Caco-2 (cell line): ENCODE measurements around the gene LRP1B. TPM values are rescaled to one million over a fixed set of nuclear protein-coding genes. Genes with fewer than 3 reads are reported as not detected.

Experiments
- BruUV-seq: library from RNA; stranded (reverse); fragments of 400-500 nt; replicated peaks from 2 replicates; lab custom pipeline; 2021; lab: Mats Ljungman, UMichigan
- CTCF ChIA-PET: fragments of 300-600 bp; sonication (Branson Sonifier 250); formaldehyde crosslinking; loops from one replicate; lab custom pipeline; 2022; ENCODE audit warnings: antibody characterized with exemption; lab: Charles Lee
- POLR2A ChIA-PET: fragments of 300-600 bp; sonication (Branson Sonifier 250); formaldehyde crosslinking; loops from one replicate; lab custom pipeline; 2022; ENCODE audit warnings: antibody characterized with exemption; lab: Charles Lee
- DNase-seq, 2 experiments: peaks; one replicate each; pipeline versions ENCODE4 v3.0.0 to v3.0.0-alpha.2; 2020 to 2022
- H3K27me3 ChIP-seq: replicated peaks from 2 replicates; pipeline ENCODE4 v1.6.0; 2011; ENCODE audit warnings: low read length; ENCODE audit not compliant: control insufficient read depth, insufficient read depth
- H3K36me3 ChIP-seq: 2 replicates; pipeline ENCODE4 v1.5.1; 2011; ENCODE audit warnings: low read length; ENCODE audit not compliant: control insufficient read depth, insufficient read depth
- H3K4me1 ChIP-seq: fragments of 250-450 bp; sonication (Bioruptor Pico); 2 replicates; pipeline ENCODE4 v1.5.1; 2020; ENCODE audit warnings: mild to moderate bottlenecking
- H3K4me3 ChIP-seq: 2 replicates; pipeline ENCODE4 v1.5.1; 2011; ENCODE audit warnings: low read depth, mild to moderate bottlenecking, control low read depth, low read length
- H3K9me3 ChIP-seq: fragments of 250-450 bp; sonication (Bioruptor Pico); 2 replicates; pipeline ENCODE4 v1.5.1; 2020; ENCODE audit warnings: mild to moderate bottlenecking, moderate library complexity
- H3K27ac Mint-ChIP-seq: one replicate; pipeline ENCODE4 v1.8.0; 2022; ENCODE audit warnings: mixed read lengths; ENCODE audit not compliant: unreplicated experiment
- H3K27me3 Mint-ChIP-seq: one replicate; pipeline ENCODE4 v1.8.0; 2022; ENCODE audit warnings: mixed read lengths; ENCODE audit not compliant: insufficient read depth, unreplicated experiment
- H3K36me3 Mint-ChIP-seq: one replicate; pipeline ENCODE4 v1.8.0; 2022; ENCODE audit warnings: mild to moderate bottlenecking, mixed read lengths; ENCODE audit not compliant: insufficient read depth, unreplicated experiment
- H3K4me1 Mint-ChIP-seq: one replicate; pipeline ENCODE4 v1.8.0; 2022; ENCODE audit warnings: low read depth, mixed read lengths; ENCODE audit not compliant: unreplicated experiment
- H3K4me3 Mint-ChIP-seq: one replicate; pipeline ENCODE4 v1.8.0; 2022; ENCODE audit warnings: mild to moderate bottlenecking, moderate library complexity, mixed read lengths; ENCODE audit not compliant: unreplicated experiment
- H3K9me3 Mint-ChIP-seq: one replicate; pipeline ENCODE4 v1.8.0; 2022; ENCODE audit warnings: mixed read lengths; ENCODE audit not compliant: unreplicated experiment
- intact Hi-C: fragments of 100-400 bp; cut with micrococcal nuclease; formaldehyde crosslinking; loops from one replicate; pipeline ENCODE4 v1.10.0; 2022; ENCODE audit not compliant: unreplicated experiment
- total RNA-seq: library from RNA; stranded (reverse); gene quantifications from 2 replicates; pipeline ENCODE4 v1.2.3, GENCODE V29; 2022
- TF ChIP-seq, protein P1 (sequence below), 2 experiments: fragments of 200-600 bp in 1 of 2; IDR thresholded peaks; 1 replicate in 1 of 2; 2 replicates in 1 of 2; pipeline versions ENCODE4 v1.5.1 to v1.8.0; 2011 to 2022; ENCODE audit warnings: antibody characterized with exemption in 1 of 2, control low read depth in 1 of 2, inconsistent platforms in 1 of 2, low read depth in 1 of 2, low read length in 1 of 2, mild to moderate bottlenecking in 1 of 2, moderate library complexity in 1 of 2; ENCODE audit not compliant: insufficient read depth in 1 of 2, severe bottlenecking in 1 of 2, unreplicated experiment in 1 of 2

Gene LRP1B
- total RNA-seq, 1 experiment from 2014 or later: not detected

GRCh38 chr2:142030735-142031134 is 100.1 kb downstream of the LRP1B start:
- intact Hi-C loops: no loop called here
- H3K4me3 ChIP-seq: no peak overlapping the region
- Mint-ChIP-seq H3K9me3 (no peaks in the 10 kb centered on the region), H3K4me1 (no peaks in the 10 kb centered on the region), H3K36me3 (no peaks in the 10 kb centered on the region), H3K4me3 (no peak overlapping the region), H3K27me3 (peaks cover 6% of the 10 kb centered on the region), H3K27ac (no peak overlapping the region)
- ChIA-PET CTCF (no interaction called here), POLR2A (no interaction called here)
- no peaks in the 10 kb centered on the region for H3K4me1 ChIP-seq
- H3K27me3 ChIP-seq: no peaks in the 10 kb centered on the region
- no TSS peak for BruUV-seq
- H3K36me3 ChIP-seq: no peaks in the 10 kb centered on the region
- TF ChIP-seq, protein P1, sequence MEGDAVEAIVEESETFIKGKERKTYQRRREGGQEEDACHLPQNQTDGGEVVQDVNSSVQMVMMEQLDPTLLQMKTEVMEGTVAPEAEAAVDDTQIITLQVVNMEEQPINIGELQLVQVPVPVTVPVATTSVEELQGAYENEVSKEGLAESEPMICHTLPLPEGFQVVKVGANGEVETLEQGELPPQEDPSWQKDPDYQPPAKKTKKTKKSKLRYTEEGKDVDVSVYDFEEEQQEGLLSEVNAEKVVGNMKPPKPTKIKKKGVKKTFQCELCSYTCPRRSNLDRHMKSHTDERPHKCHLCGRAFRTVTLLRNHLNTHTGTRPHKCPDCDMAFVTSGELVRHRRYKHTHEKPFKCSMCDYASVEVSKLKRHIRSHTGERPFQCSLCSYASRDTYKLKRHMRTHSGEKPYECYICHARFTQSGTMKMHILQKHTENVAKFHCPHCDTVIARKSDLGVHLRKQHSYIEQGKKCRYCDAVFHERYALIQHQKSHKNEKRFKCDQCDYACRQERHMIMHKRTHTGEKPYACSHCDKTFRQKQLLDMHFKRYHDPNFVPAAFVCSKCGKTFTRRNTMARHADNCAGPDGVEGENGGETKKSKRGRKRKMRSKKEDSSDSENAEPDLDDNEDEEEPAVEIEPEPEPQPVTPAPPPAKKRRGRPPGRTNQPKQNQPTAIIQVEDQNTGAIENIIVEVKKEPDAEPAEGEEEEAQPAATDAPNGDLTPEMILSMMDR (IDR thresholded peaks at IDR 0.05; ENCODE audit: insufficient read depth in 1 of 2, low read depth in 1 of 2, low read length in 1 of 2, severe bottlenecking in 1 of 2, unreplicated experiment in 1 of 2): no peak
- no peaks in the 10 kb centered on the region for H3K9me3 ChIP-seq
- DNase-seq: no peak

GRCh38 chr2:142029974-142030373 is 100.8 kb downstream of the LRP1B start:
- Histone ChIP-seq H3K27me3 (no peaks in the 10 kb centered on the region), H3K4me1 (no peaks in the 10 kb centered on the region), H3K4me3 (no peak overlapping the region), H3K9me3 (no peaks in the 10 kb centered on the region), H3K36me3 (no peaks in the 10 kb centered on the region)
- ChIA-PET POLR2A (no interaction called here), CTCF (no interaction called here)
- Mint-ChIP-seq H3K9me3 (no peaks in the 10 kb centered on the region), H3K36me3 (no peaks in the 10 kb centered on the region), H3K27me3 (peaks cover 6% of the 10 kb centered on the region), H3K27ac (no peak overlapping the region), H3K4me1 (no peaks in the 10 kb centered on the region), H3K4me3 (no peak overlapping the region)
- TF ChIP-seq, protein P1 (IDR thresholded peaks at IDR 0.05; ENCODE audit: insufficient read depth in 1 of 2, low read depth in 1 of 2, low read length in 1 of 2, severe bottlenecking in 1 of 2, unreplicated experiment in 1 of 2): no peak
- no TSS peak for BruUV-seq
- intact Hi-C loops: no loop called here
- DNase-seq: no peak

DNA sequence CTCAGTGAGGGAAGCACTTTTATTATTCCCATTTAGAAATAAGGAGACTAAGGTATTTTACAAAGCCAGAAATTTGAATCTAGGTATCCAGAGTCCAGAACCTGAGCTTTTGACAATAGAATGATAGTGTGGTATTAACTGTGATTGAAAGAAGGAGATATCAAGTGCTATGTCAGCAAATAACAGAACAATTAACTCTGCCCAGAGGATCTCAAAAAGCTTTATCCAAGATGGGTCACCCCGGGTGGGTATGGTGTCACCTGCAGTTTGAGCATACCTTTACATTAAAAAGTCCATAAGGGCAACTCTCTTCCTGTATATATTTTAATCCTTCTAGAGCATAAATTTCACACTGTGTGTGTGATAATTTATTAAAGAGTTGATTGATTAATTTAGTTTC is 105.4 kb downstream of the LRP1B start:
- H3K36me3 ChIP-seq: no peaks in the 10 kb centered on the region
- no peaks in the 10 kb centered on the region for H3K36me3 Mint-ChIP-seq
- no peaks in the 10 kb centered on the region for H3K4me1 Mint-ChIP-seq
- no peak for DNase-seq
- no peaks in the 10 kb centered on the region for H3K9me3 ChIP-seq
- H3K4me3 Mint-ChIP-seq: no peak overlapping the region
- CTCF ChIA-PET: no interaction called here
- intact Hi-C loops: no loop called here
- peaks cover 6% of the 10 kb centered on the region for H3K27me3 Mint-ChIP-seq
- POLR2A ChIA-PET: no interaction called here
- no peak overlapping the region for H3K4me3 ChIP-seq
- BruUV-seq: no TSS peak
- no peaks in the 10 kb centered on the region for H3K27me3 ChIP-seq
- H3K4me1 ChIP-seq: no peaks in the 10 kb centered on the region
- no peak overlapping the region for H3K27ac Mint-ChIP-seq
- H3K9me3 Mint-ChIP-seq: no peaks in the 10 kb centered on the region
- TF ChIP-seq, protein P1 (IDR thresholded peaks at IDR 0.05; ENCODE audit: insufficient read depth in 1 of 2, low read depth in 1 of 2, low read length in 1 of 2, severe bottlenecking in 1 of 2, unreplicated experiment in 1 of 2): no peak
